Panc1 (cell line): ENCODE measurements around the gene UBTD2. TPM values are rescaled to one million over a fixed set of nuclear protein-coding genes. Genes with fewer than 3 reads are reported as not detected.

Experiments
- ATAC-seq: fragments of 200-7000 bp; cut with Tn5 transposase; 2 replicates; pipeline ENCODE4 v1.9.1; 2020; ENCODE audit warnings: mild to moderate bottlenecking, moderate library complexity
- BruUV-seq: library from RNA; stranded (reverse); fragments of 400-500 nt; replicated peaks from 2 replicates; lab custom pipeline; 2021; lab: Mats Ljungman, UMichigan
- CTCF ChIA-PET: fragments of 300-600 bp; sonication (Branson Sonifier 250); formaldehyde crosslinking; loops from one replicate; lab custom pipeline; 2022; ENCODE audit warnings: antibody characterized with exemption; lab: Charles Lee
- POLR2A ChIA-PET: fragments of 300-600 bp; sonication (Branson Sonifier 250); formaldehyde crosslinking; loops from one replicate; lab custom pipeline; 2022; ENCODE audit warnings: antibody characterized with exemption; lab: Charles Lee
- DNase-seq: peaks from one replicate; pipeline ENCODE4 v3.0.0-alpha.2; 2010; ENCODE audit warnings: low read depth, low spot score
- H3K27ac ChIP-seq: 2 replicates; pipeline ENCODE4 v1.5.1; 2011; ENCODE audit warnings: mild to moderate bottlenecking, low read length, inconsistent platforms
- H3K27me3 ChIP-seq: fragments of 200-500 bp; sonication (Bioruptor generic); 2 replicates; pipeline ENCODE4 v1.6.0; 2014; ENCODE audit warnings: low read length, inconsistent platforms; ENCODE audit not compliant: control insufficient read depth, insufficient read depth
- H3K36me3 ChIP-seq: fragments of 200-500 bp; sonication (Bioruptor generic); 2 replicates; pipeline ENCODE4 v1.5.1; 2014; ENCODE audit warnings: inconsistent platforms, mild to moderate bottlenecking, low read length, moderate library complexity; ENCODE audit not compliant: control insufficient read depth, insufficient read depth
- H3K4me1 ChIP-seq: 2 replicates; pipeline ENCODE4 v1.5.1; 2011; ENCODE audit warnings: inconsistent platforms, mild to moderate bottlenecking, low read length, moderate library complexity; ENCODE audit not compliant: control insufficient read depth, insufficient read depth
- H3K4me3 ChIP-seq, 2 experiments: 2 replicates each; pipeline ENCODE4 v1.5.1; 2011 to 2012; ENCODE audit warnings: low read depth in 2 of 2, low read length in 2 of 2, mild to moderate bottlenecking in 2 of 2, inconsistent platforms in 1 of 2, moderate library complexity in 1 of 2
- H3K9me3 ChIP-seq: fragments of 200-500 bp; sonication (Bioruptor generic); 2 replicates; pipeline ENCODE4 v1.5.1; 2014; ENCODE audit warnings: low read depth, mild to moderate bottlenecking, inconsistent platforms, low read length, moderate library complexity; ENCODE audit not compliant: control insufficient read depth, insufficient read depth
- POLR2AphosphoS5 ChIP-seq: IDR thresholded peaks from 2 replicates; pipeline ENCODE4 v1.6.1; 2012; ENCODE audit warnings: mild to moderate bottlenecking, low read depth, low read length, moderate library complexity
- REST ChIP-seq, 2 experiments: IDR thresholded peaks; 2 replicates each; pipeline ENCODE4 v1.6.1; 2011 to 2012; ENCODE audit warnings: low read depth in 2 of 2, control low read depth in 1 of 2, low read length in 1 of 2, mild to moderate bottlenecking in 1 of 2, moderate library complexity in 1 of 2; ENCODE audit not compliant: insufficient read depth in 1 of 2
- SIN3A ChIP-seq: IDR thresholded peaks from 2 replicates; pipeline ENCODE4 v1.6.1; 2012; ENCODE audit warnings: low read depth, mild to moderate bottlenecking, low read length, moderate library complexity, borderline replicate concordance; ENCODE audit not compliant: insufficient read depth
- TCF7L2 ChIP-seq: IDR thresholded peaks from 2 replicates; pipeline ENCODE4 v1.6.1; 2011; ENCODE audit warnings: mild to moderate bottlenecking, low read depth, low read length, inconsistent platforms
- in situ Hi-C: cut with HindIII; loops from 2 replicates; pipeline ENCODE4 v1.10.0; 2016; ENCODE audit warnings: low sequenced_read_pairs, low pct_unique_long_range_greater_than_20kb
- intact Hi-C: fragments of 100-400 bp; cut with micrococcal nuclease; formaldehyde crosslinking; loops from one replicate; pipeline ENCODE4 v1.10.0; 2022; ENCODE audit not compliant: unreplicated experiment
- total RNA-seq: library from RNA; stranded (reverse); gene quantifications from one replicate; pipeline ENCODE4 v1.2.1, GENCODE V29; 2021; ENCODE audit not compliant: unreplicated experiment
- TF ChIP-seq, protein P1 (sequence below): fragments of 450-650 bp; IDR thresholded peaks from 2 replicates; pipeline ENCODE4 v1.5.1; 2017; ENCODE audit warnings: mild to moderate bottlenecking

The UBTD2 gene
- total RNA-seq, 1 experiment from 2014 or later, result 32.5 TPM

DNA sequence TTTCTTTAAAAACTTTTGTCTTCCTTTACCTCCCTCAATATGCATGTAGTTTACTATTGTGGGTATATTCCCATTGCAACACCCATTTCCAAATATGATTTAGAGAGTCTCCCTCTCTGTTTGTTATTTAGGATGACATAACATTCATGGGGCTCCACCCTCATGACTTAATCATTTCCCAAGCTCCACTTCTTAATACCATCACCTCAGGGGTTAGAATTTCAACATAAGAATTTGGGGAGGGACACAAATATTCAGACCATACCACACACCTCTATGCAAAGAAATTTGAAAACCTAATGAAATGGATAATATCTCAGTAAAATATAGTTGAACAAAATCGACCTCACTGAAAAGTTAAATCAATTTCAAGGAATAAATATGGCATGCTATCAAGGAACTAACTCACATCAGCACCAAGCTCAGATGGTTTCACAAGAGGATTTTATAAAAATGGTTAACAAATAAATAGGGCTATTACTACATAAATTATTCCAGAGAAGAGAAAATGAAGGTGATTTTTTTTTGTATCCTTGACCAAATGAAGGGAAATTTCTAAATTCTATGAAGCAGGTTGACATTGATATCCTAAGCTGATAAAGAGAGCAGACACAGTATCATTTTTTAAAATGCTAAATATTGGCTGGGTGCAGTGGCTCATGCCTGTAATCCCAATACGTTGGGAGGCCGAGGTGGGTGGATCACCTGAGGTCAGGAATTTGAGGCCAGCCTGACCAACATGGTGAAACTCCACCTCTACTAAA lies 20.2 kb upstream of the UBTD2 start:
- ChIA-PET POLR2A (no interaction called here), CTCF (no interaction called here)
- Histone ChIP-seq H3K4me3 (no peak overlapping the region), H3K9me3 (peaks cover 8% of the 10 kb centered on the region; the same call in 1 of the 2 replicates), H3K27me3 (no peaks in the 10 kb centered on the region), H3K27ac (peak overlapping the region; percentile 23; the same call in 1 of the 2 replicates), H3K4me1 (peaks cover 21% of the 10 kb centered on the region; the same call in 1 of the 2 replicates), H3K36me3 (no peaks in the 10 kb centered on the region)
- no peak for DNase-seq
- intact Hi-C loops, result no loop called here
- in situ Hi-C loops, result no loop called here
- BruUV-seq, result no TSS peak
- ATAC-seq, result peak; percentile 74
- TF ChIP-seq SIN3A (no peak), REST (IDR thresholded peaks at IDR 0.05; ENCODE audit: insufficient read depth in 1 of 2, low read depth in 2 of 2, low read length in 1 of 2) (no peak), TCF7L2 (no peak), POLR2AphosphoS5 (no peak)
- TF ChIP-seq, protein P1, sequence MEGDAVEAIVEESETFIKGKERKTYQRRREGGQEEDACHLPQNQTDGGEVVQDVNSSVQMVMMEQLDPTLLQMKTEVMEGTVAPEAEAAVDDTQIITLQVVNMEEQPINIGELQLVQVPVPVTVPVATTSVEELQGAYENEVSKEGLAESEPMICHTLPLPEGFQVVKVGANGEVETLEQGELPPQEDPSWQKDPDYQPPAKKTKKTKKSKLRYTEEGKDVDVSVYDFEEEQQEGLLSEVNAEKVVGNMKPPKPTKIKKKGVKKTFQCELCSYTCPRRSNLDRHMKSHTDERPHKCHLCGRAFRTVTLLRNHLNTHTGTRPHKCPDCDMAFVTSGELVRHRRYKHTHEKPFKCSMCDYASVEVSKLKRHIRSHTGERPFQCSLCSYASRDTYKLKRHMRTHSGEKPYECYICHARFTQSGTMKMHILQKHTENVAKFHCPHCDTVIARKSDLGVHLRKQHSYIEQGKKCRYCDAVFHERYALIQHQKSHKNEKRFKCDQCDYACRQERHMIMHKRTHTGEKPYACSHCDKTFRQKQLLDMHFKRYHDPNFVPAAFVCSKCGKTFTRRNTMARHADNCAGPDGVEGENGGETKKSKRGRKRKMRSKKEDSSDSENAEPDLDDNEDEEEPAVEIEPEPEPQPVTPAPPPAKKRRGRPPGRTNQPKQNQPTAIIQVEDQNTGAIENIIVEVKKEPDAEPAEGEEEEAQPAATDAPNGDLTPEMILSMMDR, result no peak

GRCh38 chr5:172303162-172303561 lies 19.6 kb upstream of the UBTD2 start:
- DNase-seq (no peak), ATAC-seq (0 out of 2 replicates have a peak, but pooled peaks have one; percentile 22)
- Histone ChIP-seq H3K9me3 (peaks cover 8% of the 10 kb centered on the region; the same call in 1 of the 2 replicates), H3K36me3 (no peaks in the 10 kb centered on the region), H3K4me3 (no peak overlapping the region), H3K4me1 (peaks cover 21% of the 10 kb centered on the region; the same call in 1 of the 2 replicates), H3K27me3 (no peaks in the 10 kb centered on the region), H3K27ac (peak overlapping the region; percentile 65; the same call in 1 of the 2 replicates)
- POLR2A ChIA-PET, result no interaction called here
- TF ChIP-seq REST (IDR thresholded peaks at IDR 0.05; ENCODE audit: insufficient read depth in 1 of 2, low read depth in 2 of 2, low read length in 1 of 2) (no peak), POLR2AphosphoS5 (no peak), SIN3A (no peak), TCF7L2 (no peak)
- TF ChIP-seq, protein P1, result no peak
- CTCF ChIA-PET, result no interaction called here
- BruUV-seq, result no TSS peak
- in situ Hi-C loops (no loop called here), intact Hi-C loops (no loop called here)
